Smooth muscle cell (in vitro differentiated cells): Measurements from ENCODE around the gene GPR146. TPM values are rescaled to one million over a fixed set of nuclear protein-coding genes. Genes with fewer than 3 reads are reported as not detected.

Experiments
- DNase-seq: peaks from one replicate; lab custom pipeline; 2025; ENCODE audit not compliant: unreplicated experiment; lab: John Stamatoyannopoulos, UW
- H2AFZ ChIP-seq: fragments of 200-600 bp; sonication (generic); 2 replicates; pipeline ENCODE4 v1.6.0; 2016; ENCODE audit warnings: antibody characterized with exemption, low read depth, mild to moderate bottlenecking
- H3F3A ChIP-seq: fragments of 200-600 bp; sonication (generic); 2 replicates; pipeline ENCODE4 v1.6.0; 2017; ENCODE audit warnings: antibody characterized with exemption, low read depth
- H3K27ac ChIP-seq: fragments of 200-600 bp; sonication (generic); 2 replicates; pipeline ENCODE4 v1.5.1; 2016; ENCODE audit warnings: low read depth, mild to moderate bottlenecking
- H3K27me3 ChIP-seq: fragments of 200-600 bp; sonication (generic); 2 replicates; pipeline ENCODE4 v1.6.1; 2016; ENCODE audit warnings: low read depth, mild to moderate bottlenecking
- H3K36me3 ChIP-seq: fragments of 200-600 bp; sonication (generic); 2 replicates; pipeline ENCODE4 v1.5.1; 2016; ENCODE audit warnings: low read depth
- H3K4me1 ChIP-seq: fragments of 200-600 bp; sonication (generic); 2 replicates; pipeline ENCODE4 v1.5.1; 2016; ENCODE audit warnings: low read depth
- H3K4me2 ChIP-seq: fragments of 200-600 bp; sonication (generic); 2 replicates; pipeline ENCODE4 v1.6.0; 2016; ENCODE audit warnings: mild to moderate bottlenecking
- H3K4me3 ChIP-seq: fragments of 200-600 bp; sonication (generic); 2 replicates; pipeline ENCODE4 v1.5.1; 2016; ENCODE audit warnings: mild to moderate bottlenecking
- H3K79me2 ChIP-seq: fragments of 200-600 bp; sonication (generic); 2 replicates; pipeline ENCODE4 v1.6.0; 2016; ENCODE audit warnings: low read depth, mild to moderate bottlenecking
- H3K9ac ChIP-seq: fragments of 200-600 bp; sonication (generic); 2 replicates; pipeline ENCODE4 v1.6.0; 2016; ENCODE audit warnings: low read depth
- H3K9me3 ChIP-seq: fragments of 200-600 bp; sonication (generic); replicated peaks from 2 replicates; pipeline ENCODE4 v1.5.1; 2016; ENCODE audit warnings: low read depth
- H4K20me1 ChIP-seq: fragments of 200-600 bp; sonication (generic); 2 replicates; pipeline ENCODE4 v1.6.0; 2016; ENCODE audit warnings: low read depth
- CTCF ChIP-seq: fragments of 200-600 bp; sonication (generic); IDR thresholded peaks from 2 replicates; pipeline ENCODE4 v1.5.1; 2017; ENCODE audit warnings: borderline replicate concordance, mild to moderate bottlenecking, antibody characterized with exemption; ENCODE audit not compliant: insufficient read depth, poor library complexity, severe bottlenecking
- WGBS: methylation state at CpG from one replicate; pipeline ENCODE4 v1.1.7; 2016; ENCODE audit warnings: low lambda C conversion rate; 5-methylcytosine and 5-hydroxymethylcytosine counted together
- polyA plus RNA-seq: library from polyadenylated mRNA; unstranded; fragments of >200 nt; fragmentation: Nextera tagmentation; extraction: Ambion mirVana; gene quantifications from 2 replicates; pipeline ENCODE4 v1.2.1, GENCODE V29; 2016
- total RNA-seq: library from RNA; depleted of rRNA; stranded (reverse); fragments of >200 nt; gene quantifications from 2 replicates; pipeline ENCODE4 v1.2.3, GENCODE V29; 2014

The GPR146 gene
- total and polyA plus RNA-seq, 2 experiments from 2014 or later: 1.8 to 2.2 TPM

- H4K20me1 ChIP-seq: peaks cover 81% of the 10 kb centered on the region
These were observed 20.0 kb upstream of the GPR146 start for GRCh38 chr7:1024331-1024841.

GRCh38 chr7:1024876-1025742, 19.2 kb upstream of the GPR146 start:
- Histone ChIP-seq H3K36me3 (no peaks in the 10 kb centered on the region), H3K4me3 (no peak overlapping the region), H3F3A (peaks cover 10% of the 10 kb centered on the region), H3K4me2 (no peak overlapping the region), H3K4me1 (peaks cover 19% of the 10 kb centered on the region), H4K20me1 (peaks cover 74% of the 10 kb centered on the region), H3K79me2 (peaks cover 24% of the 10 kb centered on the region), H3K9me3 (no peaks in the 10 kb centered on the region), H3K9ac (no peak overlapping the region), H2AFZ (no peak overlapping the region), H3K27me3 (no peaks in the 10 kb centered on the region), H3K27ac (no peak overlapping the region)
- 95% methylated on average over 25 of the region's 25 CpGs for WGBS
- TF ChIP-seq CTCF: no peak
- DNase-seq: no peak

More at GRCh38 chr7:1024331-1024841, 20.0 kb upstream of the GPR146 start:
- H3K27me3 ChIP-seq: no peaks in the 10 kb centered on the region
- H3K4me1 ChIP-seq: peaks cover 19% of the 10 kb centered on the region
- WGBS: 89% methylated on average over 15 of the region's 15 CpGs
- no peak overlapping the region for H2AFZ ChIP-seq
- H3K79me2 ChIP-seq: peaks cover 24% of the 10 kb centered on the region
- H3K9ac ChIP-seq: no peak overlapping the region
- H3K4me2 ChIP-seq: no peak overlapping the region
- no peak for DNase-seq
- peaks cover 4% of the 10 kb centered on the region for H3F3A ChIP-seq
- no peak overlapping the region for H3K4me3 ChIP-seq
- TF ChIP-seq CTCF: no peak
- no peaks in the 10 kb centered on the region for H3K36me3 ChIP-seq
- H3K9me3 ChIP-seq: no peaks in the 10 kb centered on the region
- H3K27ac ChIP-seq: no peak overlapping the region

- H3K9me3 ChIP-seq: no peaks in the 10 kb centered on the region
- H3K27me3 ChIP-seq: no peaks in the 10 kb centered on the region
- no peak overlapping the region for H3K27ac ChIP-seq
- H3K79me2 ChIP-seq: peaks cover 24% of the 10 kb centered on the region
- H4K20me1 ChIP-seq: peaks cover 67% of the 10 kb centered on the region
- H3K36me3 ChIP-seq: no peaks in the 10 kb centered on the region
- H3K4me3 ChIP-seq: no peak overlapping the region
- H3K4me2 ChIP-seq: no peak overlapping the region
- peaks cover 19% of the 10 kb centered on the region for H3K4me1 ChIP-seq
- H3F3A ChIP-seq: peaks cover 10% of the 10 kb centered on the region
- DNase-seq: no peak
- no peak overlapping the region for H3K9ac ChIP-seq
- 88% methylated on average over 31 of the region's 31 CpGs for WGBS
- H2AFZ ChIP-seq: no peak overlapping the region
- no peak for TF ChIP-seq CTCF
These were observed 18.4 kb upstream of the GPR146 start for GRCh38 chr7:1025743-1026581.
